Measurements from ENCODE around the gene TIE1.

- TF ChIP-seq POLR2AphosphoS5 (IDR thresholded peaks at IDR 0.05; ENCODE audit: borderline replicate concordance, low read depth, low read length) (no peak), EZH2 (IDR thresholded peaks at IDR 0.05) (no peak), FOXP2 (optimal IDR thresholded peaks at IDR 0.05; ENCODE audit: control extremely low read depth, extremely low read length, insufficient read depth) (no peak)
Observed at GRCh38 chr1:43267291-43267805, 33.4 kb upstream of the TIE1 start.
